Stimulated activated CD8-positive, alpha-beta memory T cell treated with anti-CD3 and anti-CD28 coated beads, Interleukin-15, amount 100 ng/mL, for 48 hours (primary cell): Measurements from ENCODE around the gene OR6S1.
"Not testable (repeated sequence)": the region's sequence is repeated elsewhere in the genome, so short reads cannot be mapped to it uniquely, and the experiment has no call there.

Experiments
- DNase-seq, 2 donors: peaks; one replicate each; pipeline ENCODE4 v3.0.0-alpha.2; 2020; ENCODE audit warnings: low read depth in 2 of 2

Gene OR6S1

GRCh38 chr14:20671597-20672283 lies 30.2 kb upstream of the OR6S1 start:
- no peak for DNase-seq

DNA sequence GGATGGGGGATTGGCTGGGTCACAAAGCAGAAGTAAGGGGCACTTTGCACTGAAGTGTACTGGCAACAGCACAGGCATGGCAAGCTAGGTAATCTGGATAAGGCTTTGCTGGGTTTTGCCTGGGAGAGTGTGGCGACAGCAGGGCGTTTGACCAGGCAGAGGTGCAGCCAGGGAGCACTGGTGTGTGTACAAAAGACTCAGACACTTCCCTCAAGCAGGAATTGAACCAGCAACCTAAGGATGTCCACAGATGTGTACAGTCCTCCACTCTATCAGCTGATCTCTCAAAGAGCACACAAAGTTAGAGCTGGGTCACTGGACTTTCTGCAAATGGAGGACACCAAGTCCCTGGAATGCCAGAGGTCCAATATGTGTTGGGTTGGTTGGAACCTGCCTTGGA lies 27.5 kb upstream of the OR6S1 start:
- no peak for DNase-seq

GRCh38 chr14:20667957-20668356 lies 26.5 kb upstream of the OR6S1 start:
- no peak for DNase-seq

- not testable (repeated sequence) for DNase-seq
Measured at GRCh38 chr14:20666400-20666961, 25.0 kb upstream of the OR6S1 start.

DNA sequence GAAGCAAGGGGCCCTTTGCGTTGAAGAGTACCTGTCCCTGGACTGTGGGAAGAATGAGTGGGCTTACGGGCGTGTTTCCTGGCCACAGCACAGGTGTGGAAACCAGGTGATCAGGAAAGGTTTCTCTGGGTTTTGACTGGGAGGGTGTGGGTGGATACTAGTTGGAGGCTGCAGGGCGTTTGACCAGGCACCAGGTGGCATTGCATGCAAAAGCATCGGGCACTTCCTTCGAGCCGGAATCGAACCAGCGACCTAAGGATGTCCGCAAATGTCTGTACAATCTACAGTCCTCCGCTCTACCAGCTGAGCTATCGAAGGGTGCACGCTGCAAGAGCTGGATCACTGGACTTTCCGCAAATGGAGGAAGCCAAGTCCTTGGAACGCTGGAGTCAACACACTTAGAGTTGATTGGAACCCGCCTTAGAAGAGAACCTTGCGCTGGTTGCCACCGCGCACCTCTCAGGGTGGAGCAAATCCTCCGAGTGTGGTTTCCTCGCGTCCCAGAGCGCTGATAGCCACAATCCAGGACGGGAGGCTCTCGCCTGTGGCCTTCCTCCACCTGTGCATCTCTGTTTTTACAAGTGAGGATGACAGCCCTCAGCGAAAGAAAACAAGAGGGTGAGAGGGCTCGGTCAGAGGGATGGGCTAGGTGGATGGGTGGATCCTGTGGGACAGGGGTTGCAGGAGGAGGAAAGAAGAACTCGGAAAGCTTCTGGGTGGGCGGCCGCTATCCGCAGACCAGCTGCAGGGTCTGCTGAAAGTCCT lies 21.7 kb upstream of the OR6S1 start:
- peak; percentile 76 to 79 for DNase-seq

DNA sequence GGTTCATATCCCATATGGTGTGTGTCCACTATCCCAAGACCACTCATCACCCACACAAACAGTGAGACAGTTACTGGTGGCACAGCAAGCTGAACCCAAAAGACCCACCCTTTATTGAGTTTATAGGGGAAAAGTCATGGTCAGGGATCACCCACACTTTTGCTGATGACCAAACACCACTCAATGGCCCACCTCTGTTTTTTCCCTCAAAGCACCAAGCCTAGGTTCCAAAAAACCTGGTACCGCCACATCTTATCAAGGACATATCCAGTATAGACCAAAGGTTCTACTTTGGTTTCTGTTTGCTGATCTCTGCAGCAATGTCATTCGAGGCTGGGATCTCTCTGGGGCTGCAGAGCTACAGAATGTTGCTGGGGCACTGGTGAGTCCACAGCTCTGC lies 19.7 kb upstream of the OR6S1 start:
- DNase-seq: no peak

- no peak for DNase-seq
Measured at GRCh38 chr14:20659813-20660395, 18.4 kb upstream of the OR6S1 start.

DNA sequence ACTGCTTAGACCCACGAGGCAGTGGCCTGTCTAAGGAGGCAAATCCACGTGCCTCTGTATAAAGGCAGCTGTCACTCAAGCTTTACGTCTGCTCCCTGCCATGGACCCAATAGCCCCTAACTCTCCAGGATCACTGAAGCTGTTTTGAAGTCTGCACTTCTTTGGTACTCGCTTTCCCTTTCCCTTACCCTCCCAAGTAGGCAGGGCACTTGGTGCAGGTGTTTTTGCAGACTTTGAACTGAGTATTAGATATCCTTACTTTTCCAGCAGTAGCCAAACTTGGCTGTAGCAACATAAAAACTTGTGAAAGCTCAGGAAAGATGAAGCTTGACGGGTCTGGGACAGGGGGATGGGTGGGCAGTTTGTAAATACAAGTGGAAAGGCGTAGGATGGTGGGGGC lies 17.8 kb upstream of the OR6S1 start:
- no peak for DNase-seq

- no peak for DNase-seq
Measured at GRCh38 chr14:20658246-20658645, 16.8 kb upstream of the OR6S1 start.

DNA sequence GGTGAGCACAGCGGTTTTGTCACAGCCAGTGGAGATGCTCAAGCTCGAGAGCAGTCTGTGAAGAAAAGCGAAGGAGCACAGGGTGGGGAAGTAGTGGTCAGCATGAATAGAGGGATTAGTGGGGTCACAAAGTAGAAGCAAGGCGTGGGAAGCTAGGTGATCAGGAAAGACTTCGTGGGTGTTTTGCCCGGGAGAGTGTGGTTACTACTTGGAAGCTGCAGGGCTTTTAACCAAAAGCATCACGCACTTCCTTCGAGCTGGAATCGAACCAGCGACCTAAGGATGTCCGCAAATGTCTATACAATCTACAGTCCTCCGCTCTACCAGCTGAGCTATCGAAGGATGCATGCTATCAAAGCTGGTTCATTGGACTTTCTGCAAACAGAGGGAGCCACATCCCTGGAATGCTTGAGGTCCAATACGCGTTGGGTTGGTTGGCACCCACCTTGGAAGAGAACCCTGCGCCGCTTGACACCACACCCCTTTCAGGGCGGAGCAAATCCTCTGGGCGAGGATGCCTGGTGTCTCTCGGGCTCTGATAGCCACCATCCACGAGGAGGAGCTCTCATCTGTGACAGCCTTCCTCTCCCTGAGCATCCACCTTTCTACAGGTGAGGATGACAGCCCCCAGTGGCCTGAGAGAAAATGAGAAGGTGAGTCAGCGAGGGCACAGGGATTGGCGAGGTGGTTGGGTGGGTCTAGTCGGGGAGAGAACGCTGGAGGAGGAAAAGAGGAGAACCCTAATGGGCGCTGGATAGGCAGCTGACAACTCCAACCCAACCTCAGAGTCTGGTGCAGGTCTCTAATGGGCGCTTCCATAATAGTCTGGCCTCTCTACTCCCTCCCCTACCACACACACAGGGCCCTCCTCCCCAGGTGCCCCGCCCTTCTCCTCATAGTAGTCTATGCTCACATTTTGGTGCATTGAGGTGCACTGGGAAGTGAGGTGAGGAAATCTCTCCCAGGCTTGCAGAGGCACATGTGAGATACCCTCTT lies 16.0 kb upstream of the OR6S1 start:
- no peak for DNase-seq

- no peak for DNase-seq
Measured at GRCh38 chr14:20656274-20656673, 14.8 kb upstream of the OR6S1 start.

DNA sequence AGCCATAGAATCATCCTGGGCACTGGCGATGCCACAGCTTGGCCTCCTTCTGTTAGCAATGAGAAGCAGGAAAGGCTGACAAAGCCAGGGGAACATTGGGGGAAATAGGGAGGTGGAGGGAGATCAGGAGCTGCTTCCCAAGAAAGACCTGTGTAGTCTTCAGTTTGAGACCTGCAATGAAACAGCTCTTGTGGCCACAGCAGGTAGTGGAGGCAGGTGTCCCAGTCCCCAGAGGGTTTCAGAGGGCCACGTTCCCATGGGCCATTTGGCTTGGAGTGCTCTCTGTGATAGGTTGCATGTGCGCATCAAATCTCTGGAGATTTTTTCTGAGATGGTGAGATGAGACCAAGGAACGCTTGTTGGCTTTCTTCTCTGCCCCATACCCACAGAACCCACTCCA lies 14.4 kb upstream of the OR6S1 start:
- no peak for DNase-seq

- peak in 1 of 2 donors; percentile 57 for DNase-seq
Measured at GRCh38 chr14:20652996-20653975, 11.8 kb upstream of the OR6S1 start.

DNA sequence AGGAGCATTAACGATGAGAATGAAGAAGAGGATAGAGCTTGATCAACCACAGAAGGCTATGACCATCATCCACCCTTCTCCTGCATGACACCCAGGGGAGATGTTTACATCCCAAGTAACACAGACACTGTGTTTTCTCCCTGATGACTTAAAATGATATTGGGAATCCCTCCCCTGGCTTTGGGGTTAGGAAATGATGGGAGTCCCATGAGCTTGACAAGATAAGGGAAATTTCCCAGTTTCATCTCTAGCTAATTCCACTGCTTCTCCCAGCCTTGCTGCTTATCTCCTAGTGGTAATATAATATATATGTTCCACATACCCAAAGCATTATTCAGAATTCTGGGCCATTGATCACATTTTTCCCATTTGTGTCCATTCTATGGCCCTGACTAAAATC lies 4.0 kb upstream of the OR6S1 start:
- no peak for DNase-seq

DNA sequence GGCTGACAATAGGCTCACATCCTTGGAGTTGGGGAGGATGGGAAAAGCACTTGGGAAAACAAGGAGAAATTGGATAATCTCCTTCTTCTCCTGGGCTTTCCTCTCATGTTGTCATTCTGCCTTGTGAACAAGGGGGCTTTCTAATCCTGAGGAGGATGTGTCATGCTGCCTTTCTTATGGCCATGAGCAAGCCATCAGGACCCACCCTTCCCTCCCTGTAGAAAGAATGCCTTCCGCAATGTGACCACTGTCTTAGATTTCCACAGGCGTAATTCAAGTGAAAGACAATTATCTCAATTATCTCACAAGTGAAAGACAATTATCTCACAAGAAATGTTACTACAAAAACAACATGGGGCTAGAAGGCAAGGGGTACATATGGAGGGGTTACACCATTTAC lies 3.0 kb upstream of the OR6S1 start:
- no peak for DNase-seq

DNA sequence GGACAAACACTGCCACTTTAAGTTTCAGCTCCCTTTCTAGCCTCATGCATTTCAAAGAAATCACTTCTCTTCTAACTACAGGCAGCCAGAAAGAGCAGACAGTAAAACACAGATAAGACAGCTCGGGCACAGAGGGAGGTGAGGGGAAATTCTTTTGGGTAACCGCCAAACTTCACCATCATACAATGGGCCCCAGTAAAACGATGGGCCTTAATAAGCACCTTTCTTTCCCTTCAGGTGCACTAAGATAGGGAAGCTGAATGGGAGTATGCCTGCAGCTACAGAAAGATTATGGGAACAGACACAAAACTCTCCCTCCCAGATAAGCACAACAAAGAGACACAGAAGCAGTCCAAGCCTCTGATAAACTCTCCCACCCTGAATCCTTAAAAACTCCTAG lies 1.3 kb upstream of the OR6S1 start:
- DNase-seq: not testable (repeated sequence)

DNA sequence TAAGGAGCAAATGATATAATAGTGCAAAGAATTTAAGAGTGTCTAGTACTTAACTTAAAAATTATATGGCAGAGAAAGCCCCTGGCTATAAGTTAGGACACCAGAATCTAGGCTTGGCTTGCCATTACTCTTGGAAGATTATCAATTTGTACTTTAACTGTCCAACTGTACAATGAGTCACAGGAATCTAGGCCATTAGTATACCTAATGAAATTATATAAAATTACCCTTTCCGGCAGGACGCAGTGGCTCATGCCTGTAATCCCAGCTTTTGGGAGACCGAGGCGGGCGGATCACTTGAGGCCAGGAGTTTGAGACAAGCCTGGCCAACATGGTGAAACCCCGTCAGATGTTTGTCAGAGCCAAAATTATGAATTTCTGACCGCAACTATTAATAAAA lies 691 bp upstream of the OR6S1 start:
- no peak for DNase-seq

- peak in 1 of 2 donors; percentile 56 for DNase-seq
Measured at GRCh38 chr14:20632831-20633691, 8.4 kb downstream of the OR6S1 start.

GRCh38 chr14:20632448-20632830 lies 9.1 kb downstream of the OR6S1 start:
- no peak for DNase-seq
